Activated effector memory CD4-positive, alpha-beta T cell treated with Interleukin-2 at 50 U/mL for 16 hours (primary cell): ENCODE results near the gene PKIG.
"Not testable (repeated sequence)": the region's sequence is repeated elsewhere in the genome, so short reads cannot be mapped to it uniquely, and the experiment has no call there.

Source experiments
- DNase-seq: peaks from one replicate; pipeline ENCODE4 v3.0.0-alpha.2; 2020

PKIG gene

DNA sequence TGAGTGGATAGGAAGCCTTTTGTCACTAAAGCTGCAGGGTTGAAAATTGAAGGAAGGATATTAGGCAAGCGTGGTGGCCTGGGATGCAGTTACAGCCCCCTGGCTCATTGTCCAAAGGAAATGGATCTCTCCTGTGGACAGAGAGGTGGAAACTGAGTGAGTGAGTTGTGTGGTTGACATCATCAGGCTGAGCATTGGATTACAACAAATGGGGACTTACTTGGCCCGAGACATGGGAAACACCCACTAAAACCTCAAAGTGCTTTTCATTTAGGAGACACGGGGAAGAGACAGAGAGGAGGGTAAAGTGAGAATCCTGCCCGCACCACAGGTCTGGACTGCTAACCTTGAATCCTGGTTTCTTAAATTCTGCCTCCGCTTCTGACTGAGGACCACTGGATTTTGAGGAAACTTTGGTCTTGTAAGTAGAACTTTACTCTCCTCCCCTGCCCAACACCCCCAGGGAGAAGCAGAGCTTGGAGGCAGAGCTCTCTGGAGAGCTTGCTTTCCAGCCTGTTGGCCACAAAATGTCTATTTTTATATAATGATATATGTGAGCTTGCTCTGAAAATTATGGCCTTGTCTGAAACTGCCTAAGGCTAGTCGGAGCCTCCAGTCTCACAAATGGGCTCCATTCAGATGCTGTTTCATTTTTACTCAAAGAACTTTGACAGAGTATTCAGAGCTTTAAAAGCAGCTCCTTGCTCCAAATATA lies at the start of gene PKIG:
Gene PKIG, plus strand, starts transcription at position 269 of the 715 bp plus-strand sequence. CDS start 31,978 bp downstream, outside the sequence.
- DNase-seq, result no peak

DNA sequence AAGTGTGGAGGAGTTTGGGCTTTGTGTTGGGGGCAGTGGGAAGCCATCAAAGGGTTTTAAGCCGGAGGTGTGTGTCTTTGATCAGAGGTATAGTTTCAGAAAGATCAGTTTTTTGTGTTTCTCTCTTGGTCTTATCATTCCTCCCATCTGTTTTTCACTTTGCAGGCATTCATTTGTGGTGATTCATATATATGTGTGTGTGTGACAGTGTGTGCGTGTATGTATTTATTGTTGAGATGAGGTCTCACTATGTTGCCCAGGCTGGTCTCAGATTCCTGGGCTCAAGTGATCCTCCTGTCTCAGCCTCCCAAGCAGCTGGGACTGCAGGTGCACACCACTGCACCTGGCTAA lies 49.4 kb upstream of the PKIG start:
- no peak for DNase-seq

DNA sequence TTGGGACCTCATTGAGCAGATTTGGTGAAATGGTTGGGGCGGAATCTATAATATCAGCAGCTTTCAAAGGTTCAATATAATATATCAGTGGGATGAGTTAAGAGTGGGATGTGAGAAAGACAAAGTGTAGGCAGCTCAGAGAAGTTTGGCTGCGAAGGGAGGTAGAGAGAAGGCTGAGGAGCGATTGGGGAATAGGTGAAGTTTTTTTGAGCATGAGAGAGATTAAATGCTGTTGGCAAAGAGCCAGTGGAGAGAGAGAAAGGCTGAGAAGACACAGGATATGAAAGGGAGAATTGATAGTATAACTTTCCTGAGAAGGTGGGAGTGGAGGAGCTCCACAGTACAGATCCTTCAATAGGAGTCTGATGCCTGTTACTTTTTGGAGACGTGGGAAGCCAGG lies 48.5 kb upstream of the PKIG start:
- DNase-seq, result no peak

DNA sequence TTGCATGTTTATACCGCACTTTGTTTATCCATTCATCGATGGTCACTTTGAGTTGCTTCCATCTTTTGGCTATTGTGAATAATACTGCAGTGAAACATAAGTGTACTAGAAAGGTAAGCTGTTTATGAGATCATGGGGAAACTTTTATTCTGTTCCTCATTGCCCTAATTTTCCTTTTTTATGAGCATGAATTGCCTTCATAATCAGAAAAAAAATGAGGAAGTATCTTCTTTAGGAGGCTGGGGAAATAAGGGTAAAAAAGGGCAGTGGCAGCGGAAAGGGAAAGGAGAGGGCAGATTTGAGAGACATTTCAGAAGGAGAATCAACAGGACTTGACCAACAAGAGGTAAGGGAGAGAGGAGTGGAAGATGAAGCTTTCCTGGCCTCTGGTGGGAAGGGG lies 46.2 kb upstream of the PKIG start:
- no peak for DNase-seq

DNA sequence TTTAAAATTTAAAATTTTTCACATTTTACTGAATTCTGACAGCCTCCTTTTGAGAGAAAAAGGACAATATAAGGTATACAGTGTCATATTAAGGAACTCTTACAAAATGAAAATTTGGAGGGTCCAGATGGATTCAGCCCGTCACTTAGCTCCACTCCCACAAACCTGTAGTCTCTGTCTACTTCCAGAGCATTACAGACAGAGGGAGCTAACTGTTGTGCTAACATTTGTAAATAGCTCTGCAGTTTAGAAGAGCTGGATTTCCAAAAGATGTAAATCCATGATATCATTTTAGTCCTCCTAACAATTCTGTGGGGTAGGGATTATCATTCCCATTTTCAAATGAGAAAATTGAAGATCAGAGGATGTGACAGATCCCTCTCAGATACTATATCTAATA lies 44.4 kb upstream of the PKIG start:
- no peak for DNase-seq

DNA sequence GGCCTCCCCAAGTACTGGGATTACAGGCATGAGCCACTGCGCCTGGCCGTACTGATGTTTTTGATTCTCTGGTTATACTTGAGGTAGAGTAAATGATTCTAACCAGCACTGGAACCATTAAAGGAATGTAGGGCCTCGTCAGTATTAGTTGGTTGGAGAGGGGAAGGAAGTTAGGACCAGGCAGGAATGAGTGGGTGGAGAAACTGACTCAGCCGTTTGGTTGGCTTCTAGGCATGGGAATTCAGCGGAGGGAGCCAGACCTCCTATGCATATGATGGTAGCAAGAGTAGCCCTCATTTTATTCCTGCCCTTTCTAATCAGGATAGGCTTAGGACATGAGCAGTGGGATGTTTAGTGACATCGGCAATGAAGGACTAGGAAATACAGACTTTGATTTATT lies 41.5 kb upstream of the PKIG start:
- no peak for DNase-seq

DNA sequence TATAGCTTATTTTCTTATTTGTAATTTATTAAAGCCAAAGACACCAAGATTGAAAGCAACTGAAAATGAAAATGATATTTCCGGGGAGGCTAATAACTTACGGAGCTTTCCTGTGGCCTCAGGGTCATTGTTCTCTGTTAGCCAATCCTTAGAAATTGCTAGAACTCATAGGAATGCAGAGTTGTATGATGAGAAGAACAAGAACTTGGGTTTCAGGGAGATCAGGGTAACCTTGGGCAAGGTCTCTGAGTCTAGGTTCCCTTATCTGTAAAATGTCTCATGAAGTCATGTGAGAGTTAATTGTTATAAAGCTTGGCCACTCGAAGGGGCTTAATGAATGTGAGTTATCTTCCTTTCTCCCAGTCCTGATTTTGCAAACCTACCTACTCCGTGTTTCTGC lies 40.4 kb upstream of the PKIG start:
- no peak for DNase-seq

DNA sequence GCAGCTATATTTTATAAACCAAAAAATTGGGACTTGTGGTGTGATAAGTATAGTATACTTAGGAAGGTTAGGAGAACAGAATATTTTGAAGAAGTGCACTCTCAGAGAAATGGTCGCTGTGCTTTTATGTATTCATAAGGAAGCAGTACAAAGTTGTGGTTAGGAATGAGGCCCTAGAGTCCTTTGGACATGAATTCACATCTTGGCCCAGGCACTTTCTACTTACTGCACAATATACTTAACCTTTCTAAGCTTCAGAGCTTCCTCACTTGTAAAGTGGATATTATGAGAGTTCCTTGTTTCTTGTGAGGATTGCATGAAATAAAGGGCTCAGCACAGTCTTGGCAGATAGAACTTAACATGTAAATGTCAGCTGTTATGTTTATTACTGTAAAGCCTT lies 39.5 kb upstream of the PKIG start:
- DNase-seq, result no peak

DNA sequence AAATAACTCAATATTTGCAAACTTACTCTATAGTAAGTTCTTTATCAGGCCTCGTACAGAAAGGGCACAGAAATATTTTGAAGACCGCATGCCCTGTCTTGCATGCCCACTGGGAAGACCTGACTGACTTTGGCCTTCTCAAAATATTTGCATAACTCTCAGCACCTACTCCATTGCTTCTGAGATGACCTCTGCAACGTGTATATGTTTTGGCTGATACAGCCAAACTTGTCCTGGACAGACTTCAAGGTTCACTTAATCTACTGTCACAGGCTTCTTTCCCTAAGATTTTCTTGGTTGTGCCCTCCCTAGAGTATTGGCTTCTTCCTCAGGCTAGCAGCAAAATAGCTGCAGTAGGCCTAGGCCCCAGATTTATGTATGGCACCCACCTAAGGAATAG lies 39.0 kb upstream of the PKIG start:
- DNase-seq, result no peak

DNA sequence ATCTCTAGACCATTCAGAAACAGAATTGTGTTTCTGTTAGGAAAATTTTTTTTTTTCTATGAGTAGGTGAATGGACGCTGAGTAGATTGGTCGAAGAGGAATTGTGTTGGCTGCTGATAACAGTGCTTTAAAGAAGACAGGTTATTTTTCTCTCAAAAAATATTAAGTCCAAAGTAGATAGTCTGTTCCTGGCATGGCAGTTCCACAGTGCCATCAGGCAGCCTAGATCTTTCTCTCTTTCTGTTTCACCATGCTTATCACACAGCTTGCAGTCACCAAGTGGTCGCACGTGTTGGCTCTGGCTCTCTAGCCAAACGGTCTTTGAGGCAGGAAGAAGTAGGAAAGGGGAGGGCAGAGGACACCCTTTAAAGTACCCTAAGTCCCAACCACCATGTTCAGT lies 38.1 kb upstream of the PKIG start:
- DNase-seq, result no peak

DNA sequence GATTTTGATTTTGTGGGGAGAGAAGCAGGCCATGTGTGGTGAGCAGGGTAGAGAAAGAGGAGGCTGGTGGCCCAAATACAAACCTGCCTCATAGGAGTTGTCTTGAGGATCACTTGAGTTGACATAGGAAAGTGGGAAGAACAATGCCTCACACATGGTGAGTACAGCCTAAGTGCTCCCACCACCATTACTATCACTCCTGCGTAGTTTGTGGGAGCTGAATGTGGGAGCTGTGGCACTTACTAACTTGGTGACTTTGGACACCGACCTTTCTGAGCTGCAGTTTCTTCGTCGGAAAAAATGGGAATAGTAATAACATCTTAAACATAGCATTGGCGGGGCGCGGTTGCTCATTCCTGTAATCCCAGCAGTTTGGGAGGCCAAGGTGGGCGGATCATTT lies 35.0 kb upstream of the PKIG start:
- DNase-seq, result no peak

DNA sequence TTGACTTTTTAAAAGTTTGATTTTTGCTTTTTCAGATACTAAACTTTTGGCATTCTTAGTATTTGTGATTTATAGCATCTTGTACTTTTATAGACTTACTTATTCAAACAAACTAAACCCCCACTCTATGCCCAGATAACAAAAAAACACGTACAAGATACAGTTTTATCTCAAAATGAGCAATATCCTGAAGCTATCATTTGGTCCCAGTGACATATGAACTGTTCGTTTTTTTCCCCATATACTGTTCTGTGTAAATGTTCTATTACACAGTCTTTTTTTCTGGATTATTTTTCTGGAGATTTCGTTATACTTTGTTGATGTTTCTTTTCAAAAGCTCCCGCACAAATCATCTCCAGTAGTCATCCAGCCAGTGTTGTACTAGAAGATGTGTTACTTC lies 33.3 kb upstream of the PKIG start:
- DNase-seq, result no peak

DNA sequence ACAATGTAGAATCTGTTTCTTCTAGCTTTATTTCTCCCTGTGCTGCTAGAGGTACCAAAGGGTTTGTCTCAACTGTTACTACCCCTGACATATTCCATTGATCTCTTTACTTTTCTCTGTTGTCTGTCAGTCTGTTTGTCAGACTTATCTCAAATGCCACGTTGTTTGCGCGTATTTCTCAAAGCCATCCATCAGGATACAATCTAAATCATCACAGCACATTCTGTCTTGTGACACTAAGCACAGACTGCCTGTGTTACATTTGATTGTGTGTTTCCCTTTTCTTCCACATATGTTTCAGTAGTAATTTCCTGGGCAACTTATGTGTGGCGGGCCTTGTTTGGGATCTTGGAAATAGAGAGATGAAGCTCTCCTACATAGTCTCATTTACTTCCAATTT lies 30.3 kb upstream of the PKIG start:
- no peak for DNase-seq

DNA sequence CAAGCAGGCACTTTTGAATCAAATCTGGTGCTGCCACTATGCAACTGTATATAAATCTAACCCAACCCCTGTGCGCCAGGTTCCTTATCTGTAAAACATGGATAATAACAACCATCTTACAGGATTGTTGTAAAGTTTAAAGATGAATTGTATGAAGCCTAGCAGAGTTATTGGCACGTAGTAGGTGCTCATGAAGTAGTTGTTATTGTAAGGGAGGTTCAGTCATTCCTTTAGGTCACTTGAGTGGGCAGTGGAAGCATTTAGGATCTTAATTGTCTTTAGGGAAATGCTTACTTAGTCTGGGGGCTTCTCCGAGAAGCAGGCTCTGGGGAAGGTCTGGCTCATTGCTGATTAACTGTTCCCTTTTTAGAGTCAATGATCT lies 29.8 kb upstream of the PKIG start:
- no peak for DNase-seq

DNA sequence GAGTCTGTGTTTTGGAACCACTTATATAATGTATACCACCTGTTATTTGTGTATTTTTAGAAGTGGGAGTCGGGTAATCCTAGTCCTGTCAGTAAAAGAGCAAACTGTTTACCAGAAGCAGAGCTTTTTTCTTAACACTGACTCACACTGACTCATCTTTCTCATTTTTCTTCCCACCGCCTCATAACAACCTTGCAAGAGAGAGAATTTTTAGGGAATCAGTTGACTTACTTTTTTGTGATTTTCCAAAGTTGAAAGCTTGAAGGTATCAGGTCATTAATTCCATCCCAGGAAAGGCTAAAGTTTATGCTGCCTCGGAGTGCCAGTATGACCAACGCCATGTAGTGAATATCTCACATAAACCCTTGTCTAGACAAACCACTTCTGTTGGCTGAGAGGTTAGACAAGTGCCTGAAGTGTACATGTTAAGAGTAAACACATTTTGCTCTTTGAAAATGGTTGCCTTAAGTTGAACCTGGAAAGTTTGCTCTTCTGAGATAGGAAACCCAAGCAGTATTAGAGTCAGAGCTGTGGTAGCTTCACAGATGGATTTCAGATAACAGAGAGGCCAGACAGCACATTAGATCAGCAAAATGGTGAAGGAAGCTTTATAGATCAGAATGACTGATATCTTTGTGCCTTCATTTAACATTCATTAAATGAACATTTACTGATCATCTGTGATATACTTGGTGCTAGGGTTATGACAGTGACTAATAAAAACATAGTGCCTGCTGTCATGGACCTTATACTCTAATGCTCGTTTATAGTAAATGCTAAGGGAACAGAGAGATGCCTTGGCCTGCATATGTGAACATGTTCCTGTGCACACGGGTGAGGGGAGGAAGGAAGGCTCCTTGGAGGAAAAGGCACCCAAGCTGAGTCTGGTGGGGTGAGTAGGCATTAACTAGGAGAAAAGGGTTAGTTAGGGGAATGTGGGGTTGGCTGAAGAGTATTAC lies 29.1 kb upstream of the PKIG start:
- no peak for DNase-seq

DNA sequence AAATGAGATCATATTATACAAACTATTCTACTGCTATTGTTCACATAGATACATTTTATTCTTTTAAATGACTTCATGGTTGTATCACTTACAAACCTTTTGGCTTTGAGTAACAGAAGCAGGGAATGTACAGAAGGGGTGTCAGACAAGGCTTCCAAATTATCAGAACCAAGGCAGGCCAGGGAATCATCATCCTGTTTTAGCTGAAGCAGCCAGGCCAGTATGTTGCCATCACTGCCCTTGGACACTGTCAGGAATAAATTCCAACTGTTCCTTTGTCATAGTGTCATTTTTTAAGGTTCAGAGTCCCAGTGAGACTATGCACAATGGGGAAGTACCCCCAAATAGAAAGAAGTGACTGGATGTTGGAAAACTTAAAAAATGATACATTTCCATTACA lies 23.1 kb upstream of the PKIG start:
- DNase-seq, result no peak

DNA sequence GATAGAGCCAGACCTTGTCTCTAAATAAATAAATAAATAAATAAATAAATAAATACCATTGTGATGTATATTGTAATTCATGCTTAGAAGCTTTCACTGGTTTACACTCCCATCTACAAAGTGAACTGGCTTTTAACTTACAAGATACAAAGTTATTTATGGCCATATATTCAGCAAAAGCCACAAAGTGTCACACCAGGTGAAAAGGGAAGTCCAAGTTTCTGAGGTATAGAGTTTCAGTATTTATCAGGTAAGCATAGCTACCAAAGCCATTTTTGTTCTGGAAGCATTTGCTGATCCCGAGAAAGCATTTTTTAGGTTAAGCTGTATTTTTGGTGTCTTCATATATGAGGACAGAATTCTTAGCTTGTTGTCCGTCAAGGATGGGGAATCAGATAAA lies 22.1 kb upstream of the PKIG start:
- DNase-seq, result no peak

DNA sequence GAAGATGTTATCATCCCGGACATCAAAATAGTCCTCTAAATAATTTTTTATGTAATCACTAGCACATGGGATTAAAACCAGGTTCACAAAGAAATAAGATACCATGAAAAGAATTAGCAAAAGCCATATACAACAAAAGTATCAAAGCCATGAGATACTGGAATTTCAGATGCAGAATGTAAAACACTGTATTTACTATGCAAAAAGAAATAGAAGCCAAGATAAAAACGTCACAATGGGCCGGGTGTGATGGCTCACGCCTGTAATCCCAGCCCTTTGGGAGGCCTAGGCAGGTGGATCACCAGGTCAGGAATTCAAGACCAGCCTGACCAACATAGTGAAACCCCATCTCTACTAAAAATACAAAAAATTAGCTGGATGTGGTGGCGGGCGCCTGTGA lies 21.6 kb upstream of the PKIG start:
- DNase-seq, result not testable (repeated sequence)

DNA sequence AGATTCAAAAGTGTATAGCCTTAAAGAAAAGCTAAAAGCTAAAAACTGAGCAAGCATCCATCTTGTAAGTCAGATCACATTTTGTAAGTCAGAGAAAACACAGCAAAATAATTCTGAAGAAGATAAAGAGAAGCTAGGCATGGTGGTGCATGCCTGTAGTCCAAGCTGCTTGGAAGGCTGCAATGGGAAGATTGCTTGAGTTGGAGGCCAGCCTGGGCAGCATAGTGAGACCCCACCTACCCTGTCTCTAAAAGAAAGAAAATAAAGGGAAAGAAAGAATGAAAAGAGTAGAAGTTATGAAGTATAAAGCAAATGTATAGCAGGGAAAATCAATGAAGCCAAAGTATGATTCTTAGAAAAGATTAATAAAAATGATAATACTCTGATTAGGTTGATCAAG lies 20.5 kb upstream of the PKIG start:
- no peak for DNase-seq

DNA sequence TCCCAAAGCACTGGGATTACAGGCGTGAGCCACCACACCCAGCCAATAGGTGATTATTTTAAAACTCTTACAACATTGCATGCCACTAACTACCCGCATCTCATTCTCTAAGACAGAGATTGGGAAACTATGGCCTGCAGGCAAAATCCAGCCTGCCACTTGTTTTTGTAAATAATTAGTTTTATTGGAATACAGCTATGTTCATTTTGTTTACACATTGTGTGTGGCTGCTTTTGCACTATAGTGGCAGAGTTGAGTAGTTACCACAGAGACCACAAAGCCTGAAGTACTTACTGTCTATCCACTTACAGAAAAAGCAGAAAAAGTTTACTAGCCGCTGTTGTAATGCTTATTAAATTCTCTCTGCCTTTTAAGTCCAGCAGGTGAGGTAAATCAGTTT lies 16.4 kb upstream of the PKIG start:
- no peak for DNase-seq

DNA sequence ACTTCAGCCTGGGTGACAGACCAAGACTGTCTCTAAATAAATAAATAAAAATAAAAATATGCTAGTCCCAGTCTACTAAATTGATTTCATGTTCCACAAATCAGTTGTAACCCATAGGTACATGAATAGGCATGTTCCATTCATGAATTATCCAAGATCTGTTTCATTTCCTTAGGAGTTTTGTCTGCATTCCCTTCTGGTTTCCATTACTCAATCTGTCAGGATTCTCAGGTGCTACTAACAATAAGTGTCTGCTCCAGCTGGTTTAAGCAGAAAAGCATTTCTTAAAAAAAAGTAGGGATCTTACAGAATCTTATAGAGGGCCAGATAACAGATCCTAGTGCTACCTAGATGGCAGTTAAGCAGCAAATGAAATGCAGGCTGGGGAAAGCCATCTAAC lies 15.6 kb upstream of the PKIG start:
- DNase-seq, result no peak

DNA sequence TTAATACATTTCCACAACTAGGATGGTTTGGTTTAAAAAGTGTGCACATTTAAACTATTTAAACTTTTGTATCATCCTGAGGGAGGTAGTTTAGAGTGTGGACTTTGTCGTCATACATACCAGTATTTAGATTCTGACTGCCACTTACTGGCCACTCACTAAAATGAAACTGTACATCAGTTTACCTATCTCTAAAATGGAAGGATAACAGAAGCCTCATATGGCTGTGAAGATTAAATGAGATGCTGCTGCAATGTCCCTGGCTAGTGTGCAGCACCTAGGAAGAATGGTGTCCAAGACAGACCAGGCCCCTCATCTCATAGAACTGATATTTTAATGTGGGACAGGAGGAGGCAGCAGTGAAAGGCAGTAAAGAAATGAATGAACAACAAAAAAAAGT lies 12.0 kb upstream of the PKIG start:
- no peak for DNase-seq

DNA sequence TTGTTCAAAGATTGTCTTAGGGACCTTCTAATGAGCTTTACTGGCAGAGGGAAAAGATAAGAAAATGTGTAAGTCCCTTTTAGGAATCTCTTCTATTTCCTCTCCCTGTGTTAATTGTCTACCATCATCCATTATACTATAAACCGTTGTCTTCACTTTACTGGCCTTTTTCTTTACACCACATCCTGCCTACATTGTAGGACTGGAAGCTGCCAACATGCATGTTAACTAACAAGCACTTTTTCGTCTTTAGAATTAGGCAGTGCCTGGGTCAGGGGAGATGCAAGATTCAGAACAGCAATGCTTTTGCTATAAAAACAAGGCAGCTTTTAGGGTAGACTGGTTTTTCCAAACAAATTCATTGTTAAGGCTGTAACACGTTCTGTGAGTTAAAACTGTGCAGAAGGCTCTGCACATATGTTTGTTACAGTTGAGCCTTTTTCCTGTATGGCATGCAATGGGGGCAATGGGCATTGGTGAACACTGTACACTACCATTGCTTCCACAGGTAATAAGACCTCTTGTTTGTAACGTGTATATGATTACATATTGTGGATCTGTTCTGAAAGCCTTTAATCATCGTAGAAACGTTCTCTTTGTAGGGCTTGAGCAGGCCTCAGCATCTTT lies 10.9 kb upstream of the PKIG start:
- no peak for DNase-seq
